ENCODE results near the gene C6orf62.
"Not testable (repeated sequence)": the region's sequence is repeated elsewhere in the genome, so short reads cannot be mapped to it uniquely, and the experiment has no call there.

C6orf62 gene

GRCh38 chr6:24719125-24719971 lies at the start of gene C6orf62:
C6orf62 (minus strand) TSS chr6:24719154; CDS start chr6:24718668, 486 bp downstream.
- peak in 1 of 2 experiments; percentile 19 for DNase-seq

GRCh38 chr6:24768361-24768760 lies 49.4 kb upstream of the C6orf62 start:
- no peak for DNase-seq

- DNase-seq = peak in 1 of 2 experiments; percentile 17
Observed at GRCh38 chr6:24766680-24767462, 47.9 kb upstream of the C6orf62 start.

- not testable (repeated sequence) for DNase-seq
Observed at GRCh38 chr6:24765968-24766367, 47.0 kb upstream of the C6orf62 start.

- not testable (repeated sequence) for DNase-seq
Observed at GRCh38 chr6:24764833-24765828, 46.2 kb upstream of the C6orf62 start.

GRCh38 chr6:24763578-24763977 lies 44.6 kb upstream of the C6orf62 start:
- no peak for DNase-seq

- no peak for DNase-seq
Observed at GRCh38 chr6:24761851-24762250, 42.9 kb upstream of the C6orf62 start.

- no peak for DNase-seq
Observed at GRCh38 chr6:24761193-24761835, 42.4 kb upstream of the C6orf62 start.

- DNase-seq = no peak
Observed at GRCh38 chr6:24760210-24760609, 41.3 kb upstream of the C6orf62 start.

- no peak for DNase-seq
Observed at GRCh38 chr6:24759718-24760117, 40.8 kb upstream of the C6orf62 start.

- DNase-seq = no peak
Observed at GRCh38 chr6:24757611-24758010, 38.7 kb upstream of the C6orf62 start.

- DNase-seq = no peak
Observed at GRCh38 chr6:24755279-24755678, 36.3 kb upstream of the C6orf62 start.

GRCh38 chr6:24754378-24754777 lies 35.4 kb upstream of the C6orf62 start:
- DNase-seq = not testable (repeated sequence)

- no peak for DNase-seq
Observed at GRCh38 chr6:24753545-24753944, 34.6 kb upstream of the C6orf62 start.

- no peak for DNase-seq
Observed at GRCh38 chr6:24752917-24753492, 34.1 kb upstream of the C6orf62 start.

GRCh38 chr6:24752503-24752902 lies 33.5 kb upstream of the C6orf62 start:
- no peak for DNase-seq

GRCh38 chr6:24750878-24751277 lies 31.9 kb upstream of the C6orf62 start:
- not testable (repeated sequence) for DNase-seq

GRCh38 chr6:24749297-24749696 lies 30.3 kb upstream of the C6orf62 start:
- no peak for DNase-seq

- no peak for DNase-seq
Observed at GRCh38 chr6:24744911-24745310, 26.0 kb upstream of the C6orf62 start.

- DNase-seq = no peak
Observed at GRCh38 chr6:24743944-24744335, 25.0 kb upstream of the C6orf62 start.

- no peak for DNase-seq
Observed at GRCh38 chr6:24743265-24743943, 24.4 kb upstream of the C6orf62 start.
